NCI-H2107 (cell line): ENCODE measurements around the gene NEBL.

ENCODE experiments used
- DNase-seq: peaks from one replicate; lab custom pipeline; 2025; lab: John Stamatoyannopoulos, UW

NEBL gene

GRCh38 chr10:20776384-20777118 is 120.6 kb downstream of the NEBL start:
- no peak for DNase-seq

GRCh38 chr10:20771051-20771450 is 126.1 kb downstream of the NEBL start:
- no peak for DNase-seq

GRCh38 chr10:20769481-20769880 is 127.6 kb downstream of the NEBL start:
- DNase-seq, result no peak

- DNase-seq, result no peak
Observed at GRCh38 chr10:20768843-20769242, 128.3 kb downstream of the NEBL start.

- no peak for DNase-seq
Observed at GRCh38 chr10:20767028-20767427, 130.1 kb downstream of the NEBL start.

- DNase-seq, result no peak
Observed at GRCh38 chr10:20765066-20765465, 132.0 kb downstream of the NEBL start.

GRCh38 chr10:20760460-20760859 is 136.7 kb downstream of the NEBL start:
- DNase-seq, result no peak

GRCh38 chr10:20748551-20748950 is 148.6 kb downstream of the NEBL start:
- no peak for DNase-seq

- no peak for DNase-seq
Observed at GRCh38 chr10:20747782-20748181, 149.3 kb downstream of the NEBL start.

- DNase-seq, result no peak
Observed at GRCh38 chr10:20746856-20747255, 150.3 kb downstream of the NEBL start.

GRCh38 chr10:20745556-20746375 is 151.3 kb downstream of the NEBL start:
- no peak for DNase-seq

- no peak for DNase-seq
Observed at GRCh38 chr10:20744821-20745220, 152.3 kb downstream of the NEBL start.

- no peak for DNase-seq
Observed at GRCh38 chr10:20743942-20744341, 153.2 kb downstream of the NEBL start.

GRCh38 chr10:20742737-20743541 is 154.2 kb downstream of the NEBL start:
- DNase-seq, result no peak

- no peak for DNase-seq
Observed at GRCh38 chr10:20740120-20740519, 157.0 kb downstream of the NEBL start.

- no peak for DNase-seq
Observed at GRCh38 chr10:20737107-20737506, 160.0 kb downstream of the NEBL start.
